Kidney epithelial cell (primary cell): Measurements from ENCODE around the gene PIGQ. TPM values are rescaled to one million over a fixed set of nuclear protein-coding genes. Genes with fewer than 3 reads are reported as not detected.

ENCODE experiments used
- DNase-seq: peaks from one replicate; pipeline ENCODE4 v3.0.0-alpha.2; 2010; ENCODE audit warnings: low read depth
- H3K27me3 ChIP-seq: 2 replicates; pipeline ENCODE4 v1.6.0; 2011; ENCODE audit warnings: low read length; ENCODE audit not compliant: control insufficient read depth, insufficient read depth
- H3K36me3 ChIP-seq: 2 replicates; pipeline ENCODE4 v1.5.1; 2011; ENCODE audit warnings: low read length; ENCODE audit not compliant: control insufficient read depth, insufficient read depth
- H3K4me3 ChIP-seq: 2 replicates; pipeline ENCODE4 v1.5.1; 2011; ENCODE audit warnings: low read depth, mild to moderate bottlenecking, control low read depth, low read length
- total RNA-seq: library from RNA; depleted of rRNA; stranded (reverse); fragments of >200 nt; gene quantifications from 2 replicates; pipeline ENCODE4 v1.2.3, GENCODE V29; 2015
- TF ChIP-seq, protein P1 (sequence below): IDR thresholded peaks from 2 replicates; pipeline ENCODE4 v1.5.1; 2011; ENCODE audit warnings: mild to moderate bottlenecking, moderate library complexity, low read length, control low read depth, inconsistent platforms; ENCODE audit not compliant: insufficient read depth, poor library complexity, severe bottlenecking

Gene PIGQ
- total RNA-seq, 1 donor from 2014 or later: 54.9 TPM

DNA sequence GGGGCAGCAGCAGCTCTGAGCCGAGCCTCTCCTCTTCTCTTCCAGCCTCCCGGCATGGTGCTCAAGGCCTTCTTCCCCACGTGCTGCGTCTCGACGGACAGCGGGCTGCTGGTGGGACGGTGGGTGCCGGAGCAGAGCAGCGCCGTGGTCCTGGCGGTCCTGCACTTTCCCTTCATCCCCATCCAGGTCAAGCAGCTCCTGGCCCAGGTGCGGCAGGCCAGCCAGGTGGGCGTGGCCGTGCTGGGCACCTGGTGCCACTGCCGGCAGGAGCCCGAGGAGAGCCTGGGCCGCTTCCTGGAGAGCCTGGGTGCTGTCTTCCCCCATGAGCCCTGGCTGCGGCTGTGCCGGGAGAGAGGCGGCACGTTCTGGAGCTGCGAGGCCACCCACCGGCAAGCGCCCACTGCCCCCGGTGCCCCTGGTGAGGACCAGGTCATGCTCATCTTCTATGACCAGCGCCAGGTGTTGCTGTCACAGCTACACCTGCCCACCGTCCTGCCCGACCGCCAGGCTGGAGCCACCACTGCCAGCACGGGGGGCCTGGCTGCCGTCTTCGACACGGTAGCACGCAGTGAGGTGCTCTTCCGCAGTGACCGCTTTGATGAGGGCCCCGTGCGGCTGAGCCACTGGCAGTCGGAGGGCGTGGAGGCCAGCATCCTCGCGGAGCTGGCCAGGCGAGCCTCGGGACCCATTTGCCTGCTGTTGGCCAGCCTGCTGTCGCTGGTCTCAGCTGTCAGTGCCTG lies 4.4 kb downstream of the PIGQ start:
- DNase-seq: no peak
- Histone ChIP-seq H3K4me3 (no peak overlapping the region), H3K36me3 (no peaks in the 10 kb centered on the region), H3K27me3 (no peaks in the 10 kb centered on the region)
- TF ChIP-seq, protein P1, sequence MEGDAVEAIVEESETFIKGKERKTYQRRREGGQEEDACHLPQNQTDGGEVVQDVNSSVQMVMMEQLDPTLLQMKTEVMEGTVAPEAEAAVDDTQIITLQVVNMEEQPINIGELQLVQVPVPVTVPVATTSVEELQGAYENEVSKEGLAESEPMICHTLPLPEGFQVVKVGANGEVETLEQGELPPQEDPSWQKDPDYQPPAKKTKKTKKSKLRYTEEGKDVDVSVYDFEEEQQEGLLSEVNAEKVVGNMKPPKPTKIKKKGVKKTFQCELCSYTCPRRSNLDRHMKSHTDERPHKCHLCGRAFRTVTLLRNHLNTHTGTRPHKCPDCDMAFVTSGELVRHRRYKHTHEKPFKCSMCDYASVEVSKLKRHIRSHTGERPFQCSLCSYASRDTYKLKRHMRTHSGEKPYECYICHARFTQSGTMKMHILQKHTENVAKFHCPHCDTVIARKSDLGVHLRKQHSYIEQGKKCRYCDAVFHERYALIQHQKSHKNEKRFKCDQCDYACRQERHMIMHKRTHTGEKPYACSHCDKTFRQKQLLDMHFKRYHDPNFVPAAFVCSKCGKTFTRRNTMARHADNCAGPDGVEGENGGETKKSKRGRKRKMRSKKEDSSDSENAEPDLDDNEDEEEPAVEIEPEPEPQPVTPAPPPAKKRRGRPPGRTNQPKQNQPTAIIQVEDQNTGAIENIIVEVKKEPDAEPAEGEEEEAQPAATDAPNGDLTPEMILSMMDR: no peak

DNA sequence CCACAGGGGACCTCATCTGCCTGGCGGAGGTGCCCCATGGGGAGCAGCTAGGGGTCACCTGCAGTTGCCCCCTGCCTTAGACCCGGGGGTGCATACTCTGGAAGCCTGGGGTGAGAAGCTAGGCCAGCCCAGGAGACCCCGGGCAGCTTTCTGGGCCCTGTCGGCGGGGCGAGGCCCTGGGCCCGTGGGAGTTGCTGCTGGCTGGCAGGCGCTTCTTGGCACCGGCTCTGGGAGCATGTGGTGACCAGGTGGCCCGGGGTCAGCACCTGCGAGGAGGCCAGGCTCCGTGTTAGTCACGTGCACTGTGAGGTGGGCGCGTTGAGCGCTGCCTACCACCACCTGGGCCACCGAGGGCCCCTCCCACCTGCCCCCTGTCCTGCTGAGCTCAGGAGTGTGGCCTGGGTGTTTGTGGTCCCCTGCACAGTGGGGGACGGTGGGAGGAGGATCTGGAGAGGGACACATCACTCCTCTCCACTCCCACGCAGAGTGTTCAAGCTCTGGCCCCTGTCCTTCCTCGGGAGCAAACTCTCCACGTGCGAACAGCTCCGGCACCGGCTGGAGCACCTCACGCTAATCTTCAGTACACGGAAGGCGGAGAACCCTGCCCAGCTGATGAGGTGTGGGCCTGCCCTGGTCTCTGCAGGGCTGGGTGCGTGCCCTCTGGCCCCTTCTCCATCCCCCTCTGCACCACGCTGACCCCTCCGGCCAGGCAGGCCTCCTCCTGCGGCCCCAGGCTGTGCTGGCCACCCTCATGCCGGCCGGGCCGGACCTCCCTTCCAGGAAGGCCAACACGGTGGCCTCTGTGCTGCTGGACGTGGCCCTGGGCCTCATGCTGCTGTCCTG lies 5.8 kb downstream of the PIGQ start:
- TF ChIP-seq, protein P1: no peak
- Histone ChIP-seq H3K36me3 (no peaks in the 10 kb centered on the region), H3K4me3 (no peak overlapping the region), H3K27me3 (no peaks in the 10 kb centered on the region)
- DNase-seq: no peak

- no peak overlapping the region for H3K4me3 ChIP-seq
- TF ChIP-seq, protein P1: no peak
- DNase-seq: no peak
These were observed 6.5 kb downstream of the PIGQ start for GRCh38 chr16:576197-576822.

DNA sequence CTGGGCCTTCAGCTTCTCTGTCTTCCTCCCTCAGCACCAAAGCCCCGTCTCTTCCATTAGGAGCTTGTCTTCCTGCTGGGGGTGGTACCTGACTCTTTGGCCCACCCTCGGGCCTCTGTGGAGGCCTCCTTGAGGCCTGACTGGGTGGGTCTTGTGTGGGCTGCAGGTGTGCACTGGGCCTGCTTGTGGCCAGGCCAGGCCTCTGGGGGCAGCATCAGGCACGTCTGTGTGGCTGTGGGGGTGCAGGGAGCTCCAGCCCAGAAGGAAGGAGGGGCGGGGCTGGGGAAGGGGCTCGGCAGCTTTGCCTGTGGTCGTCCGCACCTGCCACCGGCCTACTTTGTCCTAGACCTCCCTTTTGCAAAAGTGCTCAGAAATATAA lies 7.0 kb downstream of the PIGQ start:
- TF ChIP-seq, protein P1: peak; percentile 30
- no peak for DNase-seq
- no peak overlapping the region for H3K4me3 ChIP-seq
- no peaks in the 10 kb centered on the region for H3K36me3 ChIP-seq
- no peaks in the 10 kb centered on the region for H3K27me3 ChIP-seq

More at GRCh38 chr16:576197-576822, 6.5 kb downstream of the PIGQ start:
- H3K36me3 ChIP-seq: no peaks in the 10 kb centered on the region
- H3K27me3 ChIP-seq: no peaks in the 10 kb centered on the region

DNA sequence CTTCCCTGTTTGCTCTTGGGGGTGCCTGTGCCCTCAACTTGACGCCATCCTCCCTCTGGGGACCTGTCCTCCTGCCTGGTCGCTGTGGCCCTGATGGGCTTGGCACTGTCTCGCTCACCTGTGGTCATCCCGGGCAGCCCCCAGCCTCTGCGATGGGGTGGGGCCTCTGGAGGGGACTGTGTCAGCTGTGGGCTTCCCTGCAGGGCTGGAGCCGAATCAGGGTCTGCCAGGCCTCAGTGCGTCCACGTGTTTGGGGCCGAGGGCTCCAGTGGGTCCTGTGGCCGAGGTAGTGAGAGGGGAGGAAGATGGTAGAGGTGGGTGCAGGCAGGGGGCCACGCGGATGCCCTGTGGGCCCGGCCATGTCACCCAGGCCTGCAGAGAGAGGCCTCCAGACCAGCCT lies 8.0 kb downstream of the PIGQ start:
- Histone ChIP-seq H3K27me3 (no peaks in the 10 kb centered on the region), H3K4me3 (no peak overlapping the region), H3K36me3 (no peaks in the 10 kb centered on the region)
- TF ChIP-seq, protein P1: no peak
- DNase-seq: no peak
